Right ventricle myocardium superior (tissue), 1 donor: ENCODE measurements around the gene ZNF484. TPM values are rescaled to one million over a fixed set of nuclear protein-coding genes. Genes with fewer than 3 reads are reported as not detected.
"Not testable (repeated sequence)": the region's sequence is repeated elsewhere in the genome, so short reads cannot be mapped to it uniquely, and the experiment has no call there.

Experiments
- ATAC-seq: fragments of 200-7000 bp; cut with Tn5 transposase; one replicate; pipeline ENCODE4 v1.9.1; 2020; ENCODE audit warnings: mild to moderate bottlenecking; ENCODE audit not compliant: poor library complexity
- DNase-seq: peaks from one replicate; pipeline ENCODE4 v3.0.0-alpha.2; 2020
- intact Hi-C: fragments of 100-400 bp; cut with DNase I; formaldehyde crosslinking; loops from one replicate; pipeline ENCODE4 v1.11.2; 2022
- total RNA-seq: library from RNA; stranded (reverse); fragmentation: NEBNext Ultra II Directional; extraction: Animal tissue kit (Norgen Biotek cat#: 25700); gene quantifications from one replicate; pipeline ENCODE4 v1.2.1, GENCODE V29; 2021
- donor health status: DM: no; HTN: yes; CAD: no; lungs with severe emphysema.

ZNF484 gene
- total RNA-seq, 1 donor from 2014 or later = 4.0 TPM

DNA sequence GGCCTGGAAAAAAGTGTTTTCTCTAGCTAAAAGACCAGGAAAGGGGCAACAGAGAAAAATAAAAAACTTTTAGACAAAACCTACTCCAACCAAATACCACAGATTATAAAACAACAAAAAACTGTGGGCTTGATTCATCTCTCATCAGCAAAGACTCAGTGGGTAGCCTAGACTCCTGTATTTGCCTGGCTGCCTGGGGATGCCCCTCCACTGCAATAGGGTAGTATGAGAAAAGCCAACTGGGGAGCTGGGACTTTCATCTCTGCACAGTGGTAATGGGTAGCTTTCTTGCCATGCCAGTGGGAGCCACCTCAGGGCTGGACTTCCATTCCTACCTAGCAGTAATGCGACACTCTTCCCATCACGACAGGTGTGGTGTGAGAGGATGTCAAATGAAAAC, 7.5 kb downstream of the ZNF484 start:
- intact Hi-C loops = no loop called here
- ATAC-seq (no peak), DNase-seq (no peak)

GRCh38 chr9:92866600-92866999, 11.2 kb downstream of the ZNF484 start:
- ATAC-seq, intact Hi-C loops, DNase-seq: not testable (repeated sequence)

DNA sequence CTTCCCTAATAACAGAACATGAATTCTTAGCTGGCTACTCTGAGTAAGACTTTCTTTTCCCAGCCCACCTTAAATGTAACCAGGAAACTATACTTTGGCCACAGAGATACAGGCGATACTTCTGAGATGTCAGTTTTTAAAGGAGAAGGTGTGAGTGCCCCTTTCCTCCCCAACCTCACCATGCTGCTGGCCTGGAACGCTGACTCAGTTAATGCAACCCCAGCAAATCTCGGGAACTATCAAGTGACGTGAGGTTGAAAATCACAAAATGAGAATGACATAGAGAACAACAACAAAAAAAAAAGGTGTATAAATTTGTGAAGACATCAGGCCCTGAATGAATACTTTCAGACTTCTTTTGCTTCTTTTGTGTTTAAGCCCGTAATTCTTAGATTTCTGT, 13.7 kb downstream of the ZNF484 start:
- intact Hi-C loops = no loop called here
- no peak for DNase-seq
- no peak for ATAC-seq

DNA sequence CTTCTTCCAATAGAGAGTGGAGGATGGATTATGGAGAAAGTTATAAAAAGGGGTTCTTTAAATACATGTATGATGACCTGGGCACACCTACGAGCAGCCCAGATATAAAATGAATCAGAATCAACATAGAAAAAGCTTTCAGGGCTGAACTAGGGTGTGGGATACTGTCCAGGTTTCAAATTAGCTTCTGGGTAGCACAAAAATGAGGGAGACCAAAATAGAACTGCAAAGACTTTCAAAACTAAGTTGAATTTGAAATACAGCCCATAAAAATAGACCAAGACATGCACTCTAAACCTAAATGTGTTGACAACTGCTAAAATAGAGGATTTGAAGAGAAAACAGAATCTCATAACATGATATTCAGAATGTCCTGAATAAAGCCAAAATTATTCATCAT, 17.0 kb downstream of the ZNF484 start:
- intact Hi-C loops = no loop called here
- no peak for ATAC-seq

DNA sequence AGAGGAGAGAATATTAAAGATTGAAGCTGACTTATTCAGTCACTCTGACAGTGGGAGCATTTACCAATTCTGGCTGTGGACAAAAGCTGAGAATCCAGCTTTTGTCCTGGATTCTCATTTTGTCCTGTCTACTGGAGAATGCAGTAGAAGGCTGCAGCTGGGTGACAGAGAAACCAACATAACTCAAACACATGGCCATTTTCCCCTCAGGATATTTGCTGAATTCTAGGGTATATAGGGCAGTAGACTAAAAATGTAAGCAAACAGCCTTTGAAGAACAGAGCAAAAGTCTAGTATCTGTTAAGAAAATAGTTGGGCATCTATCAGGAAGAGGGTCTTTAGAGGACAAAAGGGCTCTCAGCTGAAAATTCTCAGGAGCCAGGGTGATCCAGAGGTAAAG, 20.6 kb downstream of the ZNF484 start:
- intact Hi-C loops = no loop called here
- DNase-seq = no peak
- ATAC-seq = no peak

More for the DNA sequence above, 17.0 kb downstream of the ZNF484 start:
- DNase-seq = no peak

- ATAC-seq (no peak), DNase-seq (no peak)
- intact Hi-C loops = no loop called here
Observed at GRCh38 chr9:92853716-92854115, 24.1 kb downstream of the ZNF484 start.

GRCh38 chr9:92850898-92851297, 26.9 kb downstream of the ZNF484 start:
- DNase-seq (no peak), ATAC-seq (no peak)
- intact Hi-C loops = no loop called here

GRCh38 chr9:92848740-92849139, 29.1 kb downstream of the ZNF484 start:
- DNase-seq, ATAC-seq, intact Hi-C loops: not testable (repeated sequence)

DNA sequence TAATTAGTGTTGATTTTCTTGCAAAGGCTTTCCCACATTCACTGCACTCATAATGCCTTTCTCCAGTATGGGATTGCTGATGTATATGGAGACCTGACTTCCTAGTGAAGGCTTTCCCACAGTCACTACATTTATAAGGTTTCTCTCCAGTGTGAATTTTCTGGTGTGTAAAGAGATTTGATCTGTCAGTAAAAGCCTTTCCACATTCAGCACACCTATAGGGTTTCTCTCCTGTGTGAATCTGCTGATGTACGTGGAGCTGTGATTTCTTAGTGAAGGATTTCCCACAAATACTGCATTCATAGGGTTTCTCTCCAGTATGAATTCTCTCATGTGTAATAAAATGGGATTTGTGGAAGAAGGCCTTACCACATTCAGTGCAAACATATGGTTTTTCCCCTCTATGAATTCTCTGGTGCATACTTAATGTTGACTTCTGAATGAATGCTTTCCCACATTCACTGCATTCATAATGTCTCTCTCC, 31.1 kb downstream of the ZNF484 start:
- DNase-seq (no peak), ATAC-seq (no peak)
- intact Hi-C loops = no loop called here

GRCh38 chr9:92838411-92838810, 39.4 kb downstream of the ZNF484 start:
- DNase-seq, intact Hi-C loops, ATAC-seq: not testable (repeated sequence)

DNA sequence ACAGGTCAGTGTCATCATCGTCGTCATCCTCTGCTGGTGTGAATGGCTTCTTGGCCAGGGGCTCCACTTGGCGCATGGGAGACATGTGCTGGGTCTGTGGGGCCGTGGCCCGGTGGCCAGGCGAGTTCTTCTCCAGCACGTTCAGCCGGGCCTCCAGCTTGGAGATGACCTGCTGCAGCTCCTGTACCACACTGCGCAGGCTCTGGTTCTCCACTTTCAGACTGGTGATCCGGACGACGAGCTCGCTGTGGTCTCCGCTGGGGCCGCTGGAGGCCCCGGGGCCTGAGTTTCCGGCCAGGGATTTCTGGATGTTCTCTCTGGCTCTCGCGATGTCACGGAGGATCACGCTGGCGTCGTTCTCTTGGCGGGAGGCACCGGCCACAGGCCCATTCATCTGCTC, 40.6 kb downstream of the ZNF484 start:
- intact Hi-C loops = no loop called here
- no peak for DNase-seq
- ATAC-seq = no peak

DNA sequence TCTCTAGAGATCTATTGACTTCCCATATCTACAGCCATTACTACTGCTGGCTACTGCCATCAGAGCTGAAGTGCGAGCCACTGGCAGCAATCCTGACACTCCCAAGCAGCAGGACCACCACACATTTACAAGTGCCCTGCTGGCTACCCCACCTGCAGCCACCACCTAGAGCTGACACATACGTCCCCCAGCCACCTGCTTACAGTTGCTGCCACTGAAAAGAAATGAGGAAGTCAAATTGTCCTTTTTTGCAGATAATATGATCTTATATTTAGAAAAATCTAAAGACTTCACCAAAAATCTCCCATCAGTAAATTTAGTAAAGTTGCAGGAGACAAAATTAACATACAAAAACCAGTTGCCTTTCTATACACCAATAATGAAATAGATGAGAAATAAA, 48.4 kb downstream of the ZNF484 start:
- intact Hi-C loops = no loop called here
- DNase-seq (no peak), ATAC-seq (no peak)

DNA sequence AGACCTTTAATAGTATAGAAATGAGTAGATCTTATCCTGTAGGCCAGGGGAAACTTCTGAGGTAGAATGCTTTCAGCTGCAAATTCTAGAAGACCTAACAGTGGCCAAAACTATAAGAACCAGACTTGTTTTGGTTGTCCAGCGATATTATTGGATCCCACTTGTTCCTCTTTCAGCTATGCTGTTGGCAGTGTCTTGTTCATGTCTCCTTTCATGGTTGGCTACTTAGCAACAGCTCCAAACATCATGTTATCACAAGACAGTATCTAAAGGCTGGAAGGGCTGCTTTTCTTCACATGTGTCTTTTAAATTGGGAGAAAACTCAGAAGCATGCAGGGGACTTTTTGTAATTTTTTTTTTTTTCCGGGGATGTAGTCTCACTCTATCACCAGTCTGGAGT, 52.8 kb downstream of the ZNF484 start:
- intact Hi-C loops, ATAC-seq, DNase-seq: not testable (repeated sequence)

GRCh38 chr9:92820964-92821363, 56.9 kb downstream of the ZNF484 start:
- DNase-seq = no peak
- intact Hi-C loops = no loop called here
- no peak for ATAC-seq

DNA sequence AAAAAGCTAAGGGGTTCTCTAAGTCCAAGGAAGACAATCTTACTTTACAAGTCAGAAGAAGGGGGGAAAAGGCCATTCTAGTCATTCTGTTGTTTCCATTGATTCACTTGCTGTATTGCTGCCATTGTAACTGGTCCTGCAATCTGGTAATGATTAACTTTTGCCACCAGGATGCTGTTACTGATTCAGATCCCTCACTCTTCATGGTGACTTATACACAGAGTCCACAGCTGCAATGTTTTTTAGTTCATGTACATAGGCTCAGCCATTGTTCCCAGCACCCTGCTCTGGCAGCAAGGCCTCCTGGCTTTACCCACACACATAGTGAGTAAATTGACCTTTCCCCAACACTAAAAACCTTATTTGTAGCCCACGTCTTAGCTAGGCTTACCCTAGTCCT, 57.9 kb downstream of the ZNF484 start:
- DNase-seq, intact Hi-C loops, ATAC-seq: not testable (repeated sequence)

- not testable (repeated sequence) for ATAC-seq, DNase-seq
Observed at GRCh38 chr9:92809629-92810326, 68.1 kb downstream of the ZNF484 start.

GRCh38 chr9:92808726-92809451, 68.9 kb downstream of the ZNF484 start:
- DNase-seq = peak; percentile 72
- peak; percentile 77 for ATAC-seq
- intact Hi-C loops = no loop called here

More at GRCh38 chr9:92809629-92810326, 68.1 kb downstream of the ZNF484 start:
- intact Hi-C loops = not testable (repeated sequence)

- ATAC-seq (peak; percentile 13), DNase-seq (no peak)
- intact Hi-C loops = no loop called here
Observed at GRCh38 chr9:92807757-92808725, 69.8 kb downstream of the ZNF484 start.
